Endothelial cell of hepatic sinusoid (primary cell): ENCODE data around the gene MT2A.

Source experiments
- in situ Hi-C: cut with HindIII; loops from 2 replicates; pipeline ENCODE4 v1.10.0; 2017; ENCODE audit warnings: low sequenced_read_pairs

The MT2A gene

DNA sequence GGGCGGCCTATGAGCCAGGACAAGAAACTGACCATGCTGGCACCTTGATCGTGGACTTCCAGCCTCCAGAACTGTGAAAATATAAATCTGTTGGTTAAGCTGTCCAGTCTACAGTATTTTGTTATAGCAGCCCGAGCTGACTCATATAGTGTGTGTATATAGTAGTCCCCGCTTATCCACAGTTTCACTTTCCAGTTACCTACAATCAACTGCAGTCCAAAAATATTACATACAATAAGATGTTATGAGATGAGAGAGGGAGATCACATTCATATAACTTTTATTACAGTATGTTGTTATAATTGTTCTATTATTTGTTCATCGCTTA lies 14.1 kb upstream of the MT2A start:
- in situ Hi-C loops = no loop called here

DNA sequence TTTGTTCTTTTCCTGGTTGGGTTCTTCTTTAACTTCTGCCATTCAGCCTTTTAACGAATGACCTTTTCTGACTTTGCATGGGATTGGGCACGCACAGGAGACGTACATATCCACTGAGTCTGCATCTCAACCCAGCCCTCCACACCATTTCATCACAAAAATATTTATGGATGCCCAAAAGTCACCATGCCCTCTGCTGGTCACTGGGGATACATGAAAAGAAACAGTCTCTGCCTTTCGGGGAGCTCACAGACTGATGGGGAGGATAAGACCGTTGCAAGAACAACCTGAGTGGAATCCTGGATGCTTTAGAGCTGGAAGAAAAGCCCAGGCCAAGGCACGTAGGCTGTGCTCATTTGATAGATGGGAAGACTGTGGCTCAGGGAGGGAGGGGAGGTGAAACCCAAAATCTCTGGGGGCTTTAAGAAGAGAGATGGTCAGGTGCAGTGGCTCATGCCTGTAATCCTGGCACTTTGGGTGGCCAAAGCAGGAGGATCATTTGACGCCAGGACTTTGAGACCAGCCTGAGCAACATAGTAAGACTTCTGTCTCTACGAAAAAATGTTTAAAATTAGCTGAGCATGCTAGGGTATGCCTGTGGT lies 7.9 kb upstream of the MT2A start:
- in situ Hi-C loops = no loop called here

DNA sequence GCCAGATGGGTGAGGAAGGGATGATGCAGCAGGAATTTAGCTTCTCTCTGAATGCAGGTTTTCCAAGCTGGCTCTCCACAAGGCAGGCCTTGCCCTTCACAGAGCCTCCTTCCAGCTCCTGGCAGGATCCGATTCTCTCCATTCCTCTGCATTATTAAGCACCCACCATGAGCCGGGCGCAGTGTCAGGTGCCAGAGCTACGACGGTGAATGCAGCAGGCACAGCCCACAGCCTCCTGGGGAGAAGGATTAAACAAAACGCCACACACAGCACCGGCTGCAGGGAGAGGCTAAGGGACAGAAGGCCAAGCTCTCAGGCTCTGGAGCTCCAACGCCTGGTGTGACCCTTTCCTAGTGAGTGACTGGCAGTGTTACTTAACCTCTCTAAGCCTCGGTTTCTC lies 7.1 kb upstream of the MT2A start:
- in situ Hi-C loops = no loop called here

DNA sequence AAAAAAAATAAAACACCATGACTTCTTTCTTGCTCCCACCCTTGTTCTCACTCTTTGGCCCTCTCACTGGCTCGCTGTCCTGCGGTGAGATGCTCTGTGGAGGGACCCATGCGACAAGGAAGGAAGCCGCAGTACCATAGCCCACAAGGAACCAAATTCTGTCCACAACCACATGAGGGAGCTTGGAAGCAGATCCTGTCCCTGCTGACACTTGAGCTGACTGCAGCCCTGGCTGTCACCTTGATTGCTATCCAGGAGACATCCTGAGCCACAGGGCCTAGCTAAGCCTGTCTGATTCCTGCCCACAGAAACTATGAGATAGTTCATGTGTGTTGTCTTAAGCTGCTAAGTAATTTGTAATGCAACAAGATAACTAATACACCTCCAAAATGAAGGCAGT lies 4.8 kb upstream of the MT2A start:
- in situ Hi-C loops = no loop called here

DNA sequence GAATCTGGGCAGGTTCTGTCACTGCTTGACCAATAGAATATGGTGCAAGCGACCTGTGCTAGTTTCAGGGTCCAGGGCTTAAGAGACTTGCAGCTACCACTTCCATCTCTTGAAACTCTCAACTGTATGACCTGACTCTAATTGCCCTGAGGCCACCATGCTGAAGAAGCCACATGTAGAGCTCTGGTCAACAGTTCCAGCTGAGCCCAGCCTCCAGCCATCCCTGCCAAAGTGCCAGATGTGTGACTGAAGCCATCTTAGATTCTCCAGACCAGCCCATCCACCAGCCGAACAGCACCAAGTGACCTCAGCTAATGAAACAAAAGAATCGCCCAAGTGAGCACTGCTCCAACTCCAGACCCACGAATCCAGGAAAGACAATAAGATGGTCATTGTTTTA lies 3.4 kb upstream of the MT2A start:
- in situ Hi-C loops = no loop called here

DNA sequence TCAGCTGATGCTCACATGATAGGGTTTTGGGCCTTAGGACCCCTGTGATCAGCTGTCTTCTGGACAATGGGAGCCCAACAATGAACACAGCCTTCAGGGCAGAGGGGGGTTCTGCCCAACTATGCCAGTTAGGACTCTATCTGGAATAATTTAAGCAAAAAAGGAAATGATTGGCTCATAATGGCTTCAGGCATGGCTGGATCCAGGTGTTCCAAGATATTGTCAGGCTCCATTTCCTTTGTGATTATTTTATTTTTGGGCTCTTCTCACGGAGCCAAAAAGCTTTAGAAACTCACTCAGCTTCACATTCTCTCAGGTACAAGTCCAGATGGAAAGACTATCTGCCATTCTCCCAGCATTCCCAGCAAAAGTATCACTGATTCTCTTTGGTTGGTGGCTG lies 2.9 kb upstream of the MT2A start:
- in situ Hi-C loops = no loop called here

DNA sequence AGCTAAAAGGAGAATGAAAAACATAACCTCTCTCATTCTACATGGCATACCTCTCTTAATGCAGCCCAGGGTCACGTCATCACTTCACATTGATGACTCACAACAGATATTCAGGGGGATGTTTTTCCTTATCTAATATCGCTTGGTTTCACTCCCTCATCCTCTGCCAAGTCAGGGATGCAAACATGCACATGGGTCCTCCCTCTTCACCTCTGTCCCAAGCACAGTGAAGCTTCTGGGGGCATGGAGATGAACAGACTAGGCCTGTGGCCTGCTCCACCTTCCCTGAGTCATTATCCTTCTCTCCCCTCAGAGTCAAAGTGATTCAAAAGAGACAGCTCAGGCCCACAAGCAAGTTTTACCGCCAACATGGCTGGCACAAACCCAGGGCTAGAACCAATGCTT lies 2.3 kb upstream of the MT2A start:
- in situ Hi-C loops = no loop called here

DNA sequence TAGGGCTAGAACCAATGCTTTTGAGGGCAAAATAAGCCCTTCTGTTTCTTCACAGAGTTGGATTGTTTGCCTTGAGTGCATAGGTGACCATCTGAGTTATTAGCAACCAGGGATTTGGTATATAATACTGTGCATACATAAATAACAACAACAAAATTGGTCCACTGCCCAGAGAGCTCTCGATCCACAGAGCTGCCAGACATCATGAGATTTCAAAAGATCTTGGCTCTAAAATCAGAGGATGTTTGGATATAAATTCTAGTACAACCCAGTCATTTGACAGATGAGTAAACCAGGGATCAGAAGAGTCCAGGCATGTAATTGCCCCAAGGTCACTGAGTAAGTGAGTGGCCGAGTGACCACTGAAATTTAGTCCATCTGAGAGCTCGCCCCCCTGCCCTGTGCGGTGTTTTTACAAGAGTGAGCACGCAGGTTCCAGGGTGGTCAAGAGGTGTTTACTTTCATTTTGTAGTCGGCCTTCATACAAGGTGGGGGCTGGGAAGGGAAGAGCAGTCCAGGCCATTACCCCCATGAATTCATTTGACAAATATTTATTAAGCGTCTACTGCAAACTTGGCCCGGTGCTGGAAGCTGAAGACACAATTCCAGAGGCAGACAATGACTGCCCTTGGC lies 1.8 kb upstream of the MT2A start:
- in situ Hi-C loops = no loop called here

DNA sequence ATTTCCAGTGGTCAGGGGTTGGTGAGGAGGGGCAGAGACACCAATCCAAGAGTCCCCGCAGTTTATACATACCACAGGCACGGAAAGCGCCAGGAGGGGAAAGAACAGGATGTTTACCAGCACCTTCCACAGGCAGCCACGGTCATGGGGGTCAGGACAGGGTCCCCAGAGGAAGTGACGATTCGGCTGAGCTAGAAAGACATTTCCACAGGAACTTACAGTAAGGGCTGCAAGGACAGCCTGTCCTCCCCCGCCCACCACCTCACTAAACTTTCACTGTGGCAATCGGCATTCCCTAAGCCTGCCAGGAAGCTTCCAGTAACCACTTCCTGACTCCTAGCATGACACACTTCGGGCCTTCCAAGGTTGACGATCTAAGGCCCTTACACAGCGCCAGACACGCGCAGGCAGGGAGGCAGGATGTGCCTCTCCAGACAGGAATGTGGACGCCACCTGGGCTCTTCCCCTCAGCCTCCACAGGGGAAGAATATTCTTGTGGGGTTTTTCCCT lies 1.2 kb upstream of the MT2A start:
- in situ Hi-C loops = no loop called here

DNA sequence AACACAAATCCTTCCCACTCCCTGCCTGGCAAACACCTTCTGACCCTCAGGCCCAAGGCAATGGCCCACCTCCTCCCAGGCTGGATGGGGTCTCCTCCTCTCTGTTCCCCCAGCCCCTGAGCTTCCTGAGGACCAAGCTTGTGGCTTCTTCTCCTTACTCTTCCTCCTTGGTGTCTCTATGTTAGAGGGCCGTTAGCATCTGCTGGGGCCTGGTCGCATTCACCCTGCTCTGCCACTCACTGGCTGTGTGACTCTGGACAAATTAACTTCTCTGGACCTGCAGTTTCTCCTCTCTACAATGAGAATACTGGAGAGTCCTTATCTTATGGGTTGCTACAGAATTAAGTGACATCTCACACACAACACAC lies 725 bp upstream of the MT2A start:
- in situ Hi-C loops = no loop called here

DNA sequence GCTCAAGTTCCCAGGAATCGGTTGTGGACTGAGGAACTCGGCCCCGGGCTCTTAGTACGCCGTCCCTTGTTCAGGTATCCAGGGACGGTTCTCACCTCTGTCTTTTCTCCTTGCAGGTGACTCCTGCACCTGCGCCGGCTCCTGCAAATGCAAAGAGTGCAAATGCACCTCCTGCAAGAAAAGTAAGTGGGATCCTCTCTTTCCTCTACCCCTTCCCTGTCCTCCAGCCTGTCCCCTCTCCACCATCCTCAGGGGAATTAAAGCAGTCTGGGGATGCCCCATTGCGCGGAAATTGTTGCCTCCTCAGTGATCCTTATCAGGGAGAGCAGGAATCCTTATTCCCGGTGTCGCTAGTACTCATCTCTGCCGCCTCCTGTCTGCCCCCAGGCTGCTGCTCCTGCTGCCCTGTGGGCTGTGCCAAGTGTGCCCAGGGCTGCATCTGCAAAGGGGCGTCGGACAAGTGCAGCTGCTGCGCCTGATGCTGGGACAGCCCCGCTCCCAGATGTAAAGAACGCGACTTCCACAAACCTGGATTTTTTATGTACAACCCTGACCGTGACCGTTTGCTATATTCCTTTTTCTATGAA lies 585 bp downstream of the MT2A start:
- in situ Hi-C loops = no loop called here

DNA sequence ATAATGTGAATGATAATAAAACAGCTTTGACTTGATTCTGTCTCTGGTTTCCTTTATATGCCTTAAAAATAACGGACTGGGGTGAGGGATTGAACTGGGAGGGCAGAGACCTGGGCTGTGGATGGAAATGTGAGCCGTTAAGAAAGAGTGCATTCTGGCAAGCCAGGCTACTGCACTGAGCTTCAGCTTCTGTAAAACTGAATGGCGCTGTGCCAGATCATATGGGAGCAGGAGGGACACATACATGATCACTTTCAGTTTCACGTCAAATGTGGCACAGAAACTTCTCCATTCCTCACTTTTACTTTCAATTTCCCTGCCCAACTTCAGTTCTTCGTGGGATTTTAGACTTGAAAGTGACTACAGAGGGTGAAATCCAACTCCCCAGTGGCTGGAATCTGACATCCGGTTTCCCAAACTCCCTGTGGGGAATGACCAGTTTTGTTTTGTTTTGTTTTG lies 1.1 kb downstream of the MT2A start:
- in situ Hi-C loops = no loop called here

DNA sequence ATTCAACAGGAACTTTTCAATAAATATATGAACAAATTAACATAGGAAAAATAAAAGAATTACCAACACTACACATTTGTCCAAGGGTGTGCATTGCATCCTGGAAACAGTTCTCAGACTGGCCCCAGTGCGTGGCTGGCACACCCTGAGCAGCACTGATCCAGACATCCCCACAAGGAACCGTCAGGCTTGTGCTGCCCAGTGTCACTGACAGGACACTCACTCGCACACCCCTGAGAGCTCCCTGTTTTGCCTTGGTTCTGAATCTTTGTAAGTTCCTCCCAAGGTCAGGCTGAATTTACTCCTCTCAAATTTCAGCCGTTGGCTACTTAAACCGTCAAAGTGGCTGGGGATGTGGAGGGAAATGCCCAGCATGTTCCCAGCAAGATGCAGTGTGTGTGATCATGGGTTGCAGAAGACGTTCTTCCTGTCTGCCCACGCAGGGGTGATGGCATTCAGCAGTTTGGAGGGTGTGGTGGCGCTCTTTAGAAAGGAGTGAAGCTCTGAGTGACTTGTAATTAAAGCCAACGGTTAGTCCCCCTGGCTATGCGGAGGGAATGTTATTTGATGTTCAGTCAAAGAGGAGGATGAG lies 1.7 kb downstream of the MT2A start:
- in situ Hi-C loops = no loop called here

DNA sequence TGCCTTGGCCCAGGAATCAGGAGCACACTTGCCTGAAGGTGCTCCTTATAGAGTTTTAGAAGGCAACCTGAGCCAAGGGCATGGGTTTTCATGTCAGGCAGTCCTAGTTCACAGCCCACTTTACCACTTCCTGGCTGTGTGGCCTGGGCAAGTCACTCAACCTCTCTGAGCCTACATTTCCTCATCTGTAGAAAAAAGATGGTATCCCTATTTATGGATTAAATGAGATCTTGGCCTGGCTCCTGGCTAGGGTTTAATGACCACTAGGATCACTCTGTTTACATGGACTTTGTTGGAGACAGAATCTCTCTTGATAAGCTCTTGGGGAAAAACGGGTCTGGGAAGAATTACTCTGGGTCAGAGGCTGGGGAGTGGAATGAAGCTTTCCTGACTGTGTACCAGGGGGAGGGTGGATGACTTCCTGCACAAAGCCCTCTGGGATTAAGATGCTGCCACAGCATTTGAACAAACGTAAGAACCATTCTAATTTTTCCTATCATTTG lies 2.3 kb downstream of the MT2A start:
- in situ Hi-C loops = no loop called here

DNA sequence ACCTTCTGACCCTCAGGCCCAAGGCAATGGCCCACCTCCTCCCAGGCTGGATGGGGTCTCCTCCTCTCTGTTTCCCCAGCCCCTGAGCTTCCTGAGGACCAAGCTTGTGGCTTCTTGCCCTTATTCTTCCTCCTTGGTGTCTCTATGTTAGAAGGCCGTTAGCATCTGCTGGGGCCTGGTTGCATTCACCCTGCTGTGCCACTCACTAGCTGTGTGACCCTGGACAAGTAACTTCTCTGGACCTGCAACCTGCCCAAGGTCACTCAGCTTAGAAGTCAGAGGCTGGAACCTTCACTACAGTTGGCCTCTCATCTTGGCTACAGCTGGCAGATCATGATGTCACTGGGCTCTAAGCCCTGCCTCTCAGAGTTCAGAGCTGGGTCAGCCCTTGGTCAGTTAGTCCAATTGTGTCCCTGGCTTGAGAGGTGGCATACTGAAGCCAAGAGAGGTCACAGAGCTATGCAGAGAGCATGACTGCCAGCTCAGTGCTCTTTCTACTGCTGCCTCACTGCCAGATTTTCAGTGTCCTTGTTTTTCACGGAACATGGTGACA lies 3.0 kb downstream of the MT2A start:
- in situ Hi-C loops = no loop called here

DNA sequence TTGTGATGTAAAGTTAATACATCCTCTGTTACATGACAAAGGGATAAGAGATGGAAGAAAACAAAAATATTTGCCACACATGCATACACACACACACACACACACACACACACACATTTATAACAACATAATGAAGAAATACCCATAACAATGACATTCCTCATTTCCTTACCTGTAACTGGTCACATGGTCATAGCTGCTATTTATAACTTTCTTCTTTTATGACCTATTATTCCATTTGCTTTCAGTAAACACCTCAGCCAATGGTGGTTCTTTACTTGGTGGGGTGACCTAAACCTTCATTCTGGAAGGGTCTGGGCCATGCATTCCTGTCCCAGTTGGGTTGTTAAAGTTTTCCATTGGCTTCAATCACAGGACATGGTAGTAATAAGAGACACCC lies 5.3 kb downstream of the MT2A start:
- in situ Hi-C loops = no loop called here

DNA sequence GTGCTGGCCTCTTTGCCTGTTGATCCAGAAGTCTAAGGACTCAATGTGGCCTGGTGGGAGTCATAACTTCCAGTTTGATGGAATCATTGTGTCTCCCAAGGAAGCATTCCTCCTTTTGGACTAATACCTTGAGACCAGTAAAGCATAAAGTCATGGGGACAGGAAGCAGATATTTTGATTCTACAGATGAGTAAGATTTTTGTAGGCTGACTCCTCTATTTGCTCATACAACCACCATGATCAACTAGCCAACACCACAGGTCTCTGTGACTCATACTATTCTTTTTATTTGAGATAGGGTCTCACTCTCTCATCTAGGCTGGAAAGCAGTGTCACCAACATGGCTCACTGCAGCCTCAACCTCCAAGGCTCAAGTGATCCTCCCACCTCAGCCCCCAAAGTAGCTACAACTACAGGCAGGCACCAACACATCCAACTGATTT lies 6.2 kb downstream of the MT2A start:
- in situ Hi-C loops = no loop called here

DNA sequence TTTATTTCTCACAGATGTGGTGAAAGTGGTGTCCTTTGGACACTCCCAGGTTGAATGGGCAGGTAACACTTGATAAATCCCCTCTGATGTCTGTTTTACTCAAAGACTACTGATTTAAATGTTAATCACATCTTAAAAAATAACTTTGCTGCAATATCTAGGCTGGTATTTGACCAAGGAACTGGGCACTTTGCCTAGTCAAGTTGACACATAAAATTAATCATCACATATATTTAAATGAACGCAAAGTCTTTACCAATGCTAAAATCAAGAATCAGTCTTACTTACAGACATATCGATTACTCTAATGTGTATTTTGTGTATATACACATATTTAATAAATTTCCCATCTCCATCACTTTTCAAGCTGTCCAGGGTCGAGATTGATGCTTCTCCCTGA lies 7.0 kb downstream of the MT2A start:
- in situ Hi-C loops = no loop called here

DNA sequence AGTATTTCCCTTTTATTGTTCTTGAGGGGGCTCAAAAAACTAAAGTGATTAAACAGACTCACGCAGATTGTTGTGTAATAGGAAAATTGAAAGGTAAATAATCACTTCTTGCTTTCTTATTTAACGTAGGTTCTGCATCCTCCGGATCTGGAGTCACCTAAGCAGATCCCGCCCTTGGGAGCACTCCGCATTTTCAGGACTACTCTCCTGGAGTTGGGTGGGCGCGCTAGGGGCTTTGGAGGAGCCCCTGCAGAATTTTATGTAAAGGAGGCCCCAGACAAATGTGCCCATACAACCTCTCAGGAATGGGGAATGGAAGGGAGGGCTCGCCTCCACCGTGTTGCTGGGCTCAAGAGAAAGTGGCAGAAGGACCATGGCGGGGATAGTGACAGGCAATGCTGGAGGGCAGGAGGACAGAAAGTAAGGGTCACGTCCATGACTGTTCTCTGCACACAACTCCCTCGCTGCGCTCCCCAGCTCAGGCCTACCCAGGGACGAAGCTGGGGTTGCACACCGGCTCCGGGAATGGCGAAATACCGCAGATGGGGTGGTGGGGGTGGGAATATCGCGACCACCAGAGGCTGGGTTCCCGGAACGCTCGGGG lies 8.3 kb downstream of the MT2A start:
- in situ Hi-C loops = no loop called here

DNA sequence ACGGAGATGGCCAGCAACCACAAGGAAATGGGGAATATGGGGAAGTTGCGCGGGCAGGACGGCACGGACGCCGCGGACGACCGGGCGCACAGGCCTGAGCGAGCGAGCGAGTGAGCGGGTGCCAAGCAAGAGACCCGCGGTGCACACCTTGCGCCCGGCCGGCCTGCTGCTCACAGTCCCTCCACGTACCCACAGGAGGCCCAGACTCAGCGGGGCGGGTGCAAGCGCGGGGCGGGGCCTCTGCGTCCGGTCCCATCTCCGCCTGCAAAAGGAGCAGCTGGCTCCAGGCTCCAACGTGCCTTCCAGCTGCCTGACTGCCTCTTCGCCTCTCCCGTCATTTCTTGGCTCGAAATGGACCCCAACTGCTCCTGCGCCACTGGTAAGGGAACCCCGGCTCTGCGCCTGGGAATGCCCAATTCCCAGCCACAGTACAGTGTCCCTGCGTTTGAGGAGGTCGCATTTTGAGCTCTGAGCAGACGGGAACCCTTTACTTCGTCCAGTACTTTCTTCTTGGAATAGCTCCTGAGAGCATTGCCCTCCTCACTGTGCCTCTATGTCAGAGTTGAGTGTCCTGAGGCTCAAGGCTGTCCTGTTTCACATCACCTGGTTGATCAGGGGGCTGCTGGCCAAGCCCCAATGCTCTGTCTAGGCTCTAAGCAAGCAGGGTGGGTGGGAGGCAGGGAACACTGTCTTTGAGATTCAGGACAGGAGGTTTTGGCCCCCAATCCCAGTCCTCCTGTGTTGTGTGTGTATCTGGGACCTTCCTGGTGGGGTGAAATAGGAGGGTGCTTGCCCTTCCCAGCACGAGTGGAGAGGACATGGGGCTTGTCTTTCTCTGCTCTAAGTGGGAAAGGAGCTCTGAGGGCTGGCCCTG lies 9.1 kb downstream of the MT2A start:
- in situ Hi-C loops = no loop called here
